Right renal cortex interstitium (tissue), 3 donors: ENCODE data around the gene ASAP3. TPM values are rescaled to one million over a fixed set of nuclear protein-coding genes. Genes with fewer than 3 reads are reported as not detected.

Experiments
- DNase-seq, 3 donors: peaks; one replicate each; pipeline ENCODE4 v3.0.0-alpha.2; 2013; ENCODE audit warnings: low read depth in 3 of 3, low spot score in 2 of 3
- polyA plus RNA-seq, 3 donors: library from polyadenylated mRNA; unstranded; fragments of 120-200 nt; gene quantifications; one replicate each; pipeline ENCODE4 v1.2.1, GENCODE V29; 2013; ENCODE audit not compliant: insufficient read length in 3 of 3

Gene ASAP3
- polyA plus RNA-seq, 3 donors = 29.8 to 36.2 (median 30.5) TPM

DNA sequence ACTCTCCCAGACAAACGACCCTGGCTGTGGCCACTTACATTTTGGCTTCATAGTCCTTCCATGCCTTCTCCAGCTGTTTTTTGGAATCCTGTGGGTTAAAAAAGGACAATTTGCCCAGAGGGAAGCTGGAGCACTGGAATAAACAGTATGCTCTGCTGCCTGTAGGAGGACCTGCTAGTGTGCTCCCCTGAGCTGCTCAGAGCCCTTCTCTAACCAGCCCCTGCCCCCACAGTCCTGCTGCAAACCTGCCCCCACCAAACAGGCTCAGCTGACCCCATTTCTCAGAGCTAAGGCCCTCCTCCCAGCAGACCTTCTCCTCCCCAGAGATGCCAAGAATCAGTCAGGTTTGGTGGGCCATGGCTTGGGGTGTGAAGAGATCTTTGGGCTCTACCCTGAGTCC, 32.5 kb downstream of the ASAP3 start:
- DNase-seq = no peak

DNA sequence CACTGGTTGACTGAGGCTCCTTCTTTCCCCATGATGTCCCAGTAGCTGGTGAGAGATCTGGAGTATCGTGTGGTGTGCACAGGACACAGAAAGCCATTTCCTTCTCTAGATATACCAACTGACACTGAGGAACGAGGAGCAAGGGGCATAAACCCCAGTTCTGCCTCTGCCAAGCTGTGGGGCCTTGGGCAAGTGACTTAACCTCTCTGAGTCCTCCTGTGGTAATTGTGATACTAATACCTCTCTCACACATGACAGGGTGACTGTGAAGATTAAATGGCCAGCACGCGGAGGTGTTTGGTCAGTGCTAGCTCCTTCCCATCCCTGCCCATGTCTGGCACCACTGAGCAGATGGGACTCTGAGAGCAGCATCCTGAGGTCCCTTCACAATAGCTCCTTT, 33.1 kb downstream of the ASAP3 start:
- no peak for DNase-seq

DNA sequence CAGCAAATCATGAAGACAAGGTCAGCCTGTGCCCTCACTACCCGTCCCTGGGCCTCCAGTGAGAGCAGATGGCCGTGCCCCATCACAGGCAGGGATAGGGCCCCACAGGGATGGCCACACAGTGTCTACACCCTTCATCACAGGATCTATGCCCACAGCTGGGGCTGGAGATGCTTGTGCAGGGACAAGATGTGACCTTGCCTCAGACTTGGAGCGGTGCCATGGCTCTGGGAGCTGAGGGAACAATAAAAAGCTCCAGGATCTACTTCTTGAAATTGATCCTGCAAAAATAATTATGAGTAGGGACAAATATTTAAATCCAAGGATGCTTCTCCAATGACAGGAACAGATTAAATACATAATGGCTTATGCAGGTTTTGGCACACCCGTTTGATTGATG, 34.0 kb downstream of the ASAP3 start:
- no peak for DNase-seq

DNA sequence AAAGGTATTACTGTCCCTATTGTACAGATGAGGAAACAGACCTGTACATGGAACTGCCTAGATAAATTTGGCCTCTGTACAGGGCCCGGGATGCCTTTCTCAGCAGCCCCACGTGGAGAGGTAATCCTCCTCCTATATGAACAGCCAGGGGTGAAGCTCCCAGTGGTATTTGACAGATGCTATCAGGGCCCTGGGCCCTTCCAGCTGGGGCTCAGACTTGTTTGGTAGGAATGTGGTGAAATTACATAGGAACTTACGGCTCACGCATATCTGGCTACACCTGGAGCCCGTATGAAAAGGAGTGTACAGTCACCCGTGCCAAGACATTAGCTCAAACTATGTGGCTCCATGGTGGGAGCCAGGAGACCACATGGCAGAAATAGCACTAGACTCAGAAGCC, 34.7 kb downstream of the ASAP3 start:
- DNase-seq = no peak

DNA sequence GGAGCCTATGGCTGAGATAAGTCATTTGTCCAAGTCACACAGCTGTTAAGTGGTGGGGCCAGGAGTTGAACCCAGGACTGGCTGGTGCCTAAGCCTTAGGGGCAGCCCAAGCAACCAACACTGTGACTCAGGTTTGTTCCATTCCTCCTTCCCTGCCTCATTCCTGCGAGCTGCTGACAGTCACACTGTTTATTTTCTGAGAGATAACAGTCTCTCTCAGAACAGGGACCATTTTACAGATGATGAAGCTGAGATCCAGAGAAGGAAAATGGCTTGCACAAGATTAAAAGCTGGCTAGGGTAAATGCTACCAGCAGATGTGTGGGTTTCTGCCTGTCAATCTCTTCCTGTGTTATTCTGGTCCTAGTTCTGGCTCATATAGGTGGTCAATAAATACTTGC, 35.1 kb downstream of the ASAP3 start:
- DNase-seq = no peak

DNA sequence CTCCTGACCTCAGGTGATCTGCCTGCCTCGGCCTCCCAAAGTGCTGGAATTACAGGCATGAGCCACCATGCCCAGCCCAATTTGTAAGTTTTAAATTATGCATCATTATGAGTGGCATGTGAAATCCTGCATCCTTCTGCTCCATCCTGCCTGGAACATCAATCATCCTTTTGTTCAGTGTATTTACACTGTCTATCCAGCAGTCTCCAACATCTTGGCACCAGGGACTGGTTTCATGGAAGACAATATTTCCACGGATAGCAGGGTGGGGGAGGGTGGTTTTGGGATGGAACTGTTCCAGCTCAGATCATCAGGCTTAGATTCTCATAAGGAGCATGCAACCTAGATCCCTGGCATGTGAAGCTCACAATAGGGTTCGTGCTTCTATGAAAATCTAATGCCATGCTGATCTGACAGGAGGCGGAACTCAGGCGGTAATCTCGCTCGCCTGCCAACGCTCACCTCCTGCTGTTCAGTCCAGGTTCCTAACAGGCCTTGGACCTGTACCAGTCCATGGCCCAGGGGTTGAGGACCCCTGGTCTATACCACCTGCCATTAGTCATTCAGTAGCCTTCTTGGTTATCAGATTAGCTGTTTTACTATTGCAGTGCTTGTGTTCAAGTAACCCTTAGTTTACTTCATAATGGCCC, 37.2 kb downstream of the ASAP3 start:
- DNase-seq = no peak

DNA sequence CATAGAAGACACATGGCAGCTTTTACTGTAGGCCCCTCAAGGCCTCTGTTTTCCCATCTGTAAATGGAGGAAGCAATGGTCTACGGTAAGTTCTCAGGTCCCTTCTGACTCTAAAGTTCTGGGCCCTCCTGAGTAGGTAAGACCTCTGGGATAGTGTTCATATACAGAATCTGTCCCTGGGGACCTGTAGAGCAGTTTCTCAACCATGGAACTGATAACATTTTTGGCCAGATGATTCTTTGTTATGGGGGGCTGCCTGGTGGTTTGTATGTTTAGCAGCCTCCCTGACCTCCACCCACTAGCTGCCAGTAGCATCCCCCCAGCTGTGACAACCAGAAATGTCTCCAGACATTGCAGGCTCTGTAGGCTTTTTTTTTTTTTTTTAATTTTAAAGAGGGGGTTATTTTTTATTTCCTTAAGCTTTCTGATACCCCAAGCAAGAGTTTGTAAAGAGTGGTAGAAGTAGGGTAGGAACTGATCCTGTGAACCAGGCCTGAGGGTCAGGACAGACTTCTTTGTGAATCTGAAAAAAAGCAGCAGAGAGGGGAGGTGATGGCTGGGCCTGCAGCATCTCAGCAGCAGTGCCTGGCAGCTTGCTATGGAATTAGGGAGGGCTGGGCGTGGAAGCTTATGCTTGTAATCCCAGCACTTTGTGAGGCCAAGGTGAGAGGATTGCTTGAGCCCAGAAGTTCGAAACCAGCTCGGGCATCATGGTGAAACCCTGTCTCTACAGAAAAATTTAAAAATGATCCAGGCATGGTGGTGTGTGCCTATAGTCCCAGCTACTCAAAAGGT, 39.2 kb downstream of the ASAP3 start:
- no peak for DNase-seq

DNA sequence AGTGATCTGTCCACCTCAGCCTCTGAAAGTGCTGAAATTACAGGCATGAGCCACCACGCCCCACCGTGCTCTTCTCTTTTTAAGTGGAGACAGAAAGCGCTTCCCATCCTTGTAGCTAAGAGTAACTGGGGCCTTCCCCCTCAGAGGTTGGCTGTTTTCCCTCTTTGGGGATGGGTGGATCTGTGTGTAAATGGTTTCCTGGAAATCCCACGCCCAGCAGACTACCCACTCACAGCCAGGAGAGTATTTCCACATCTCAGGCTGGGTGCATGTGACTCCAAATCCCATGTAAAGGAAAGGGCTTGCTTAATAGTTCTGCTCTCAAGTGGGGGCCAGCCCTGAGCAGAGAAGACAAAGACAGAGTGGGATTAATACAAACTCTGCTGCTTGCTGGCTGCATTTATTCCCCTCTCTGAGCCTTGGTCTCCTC, 39.9 kb downstream of the ASAP3 start:
- DNase-seq = no peak

DNA sequence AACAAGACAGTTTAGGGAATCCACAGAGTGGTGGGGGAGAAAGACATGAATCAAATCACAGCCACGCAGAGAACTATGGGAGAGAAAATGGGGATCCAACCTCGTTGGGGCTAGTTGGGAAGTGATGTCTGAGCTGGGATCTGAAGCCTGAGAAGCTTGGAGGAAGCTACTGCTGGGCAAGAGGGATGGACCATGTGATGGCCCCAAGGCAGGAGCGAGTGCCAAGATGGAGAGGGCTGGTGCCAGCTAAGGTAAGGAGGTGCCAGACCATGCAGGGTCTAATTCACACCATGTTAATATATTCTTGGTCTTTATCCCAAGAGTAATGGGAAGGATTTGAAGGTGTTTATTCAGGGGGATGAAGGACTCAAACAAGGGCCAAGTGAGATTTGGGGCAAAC, 41.2 kb downstream of the ASAP3 start:
- no peak for DNase-seq

DNA sequence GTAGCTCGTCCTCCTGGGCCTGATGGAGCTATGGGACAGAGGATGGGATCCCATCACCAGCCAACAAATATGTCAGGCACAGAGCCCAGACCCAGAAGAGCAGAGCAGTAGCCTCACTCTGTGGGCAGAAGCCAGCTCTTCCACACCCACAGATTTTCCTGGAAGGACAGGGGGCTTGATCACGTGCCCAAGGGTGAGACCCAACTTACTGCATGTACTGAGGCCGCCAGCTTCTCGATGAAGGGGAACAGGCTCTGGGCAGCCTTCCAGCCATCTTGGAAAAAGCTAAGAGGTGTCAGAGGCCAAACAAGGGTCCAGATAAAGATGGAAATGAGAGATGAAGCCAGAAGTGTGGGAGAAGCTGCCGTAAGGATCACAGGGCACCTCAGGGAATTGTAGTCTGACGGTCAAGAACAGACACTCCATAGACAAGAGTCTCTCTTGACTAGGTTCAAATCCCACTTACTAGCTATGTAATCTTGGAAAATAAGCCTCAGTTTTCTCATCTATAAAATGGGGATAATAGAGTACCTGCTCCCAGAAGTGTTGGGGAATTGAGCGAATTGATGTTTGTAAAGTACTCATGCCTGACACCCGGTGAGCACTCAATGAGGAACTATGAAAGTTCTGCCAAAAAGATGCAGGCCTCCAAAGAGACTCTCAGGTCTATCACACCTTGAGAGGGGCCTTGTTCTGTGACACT, 42.4 kb downstream of the ASAP3 start:
- DNase-seq = no peak

DNA sequence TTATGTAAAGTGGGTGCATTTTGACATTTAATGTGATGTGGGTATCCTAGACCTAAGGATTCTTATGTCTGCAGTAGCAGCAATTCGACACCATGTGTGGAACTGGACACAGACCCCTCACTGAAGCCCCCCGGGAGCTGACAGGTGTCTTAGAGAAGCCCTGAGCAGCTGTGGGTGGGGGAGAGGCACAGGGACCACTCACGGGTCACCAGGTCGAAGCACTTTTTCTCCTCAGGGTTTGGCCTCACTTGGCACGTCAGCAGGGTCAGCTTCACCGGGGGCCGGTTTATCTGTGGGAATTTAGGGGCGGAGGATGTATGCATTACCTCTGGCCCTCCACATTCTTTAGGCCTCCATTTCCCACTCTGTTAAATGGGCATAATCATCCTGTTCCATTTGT, 45.4 kb downstream of the ASAP3 start:
- no peak for DNase-seq

DNA sequence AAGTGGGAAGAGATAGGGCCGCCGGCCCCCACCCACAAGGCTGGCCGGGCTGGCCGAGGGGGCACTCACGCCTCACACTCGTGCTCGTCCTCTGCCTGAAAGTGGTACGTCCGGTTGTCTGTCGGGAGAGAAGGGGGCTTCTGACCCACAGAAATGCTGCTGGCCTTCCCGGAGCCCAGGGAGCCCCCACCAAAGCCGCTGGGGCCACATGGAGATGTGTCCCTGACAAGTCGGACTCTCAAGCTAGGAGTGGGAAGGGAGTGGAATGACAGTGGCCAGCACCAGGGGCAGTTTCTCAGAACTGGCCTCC, 46.7 kb downstream of the ASAP3 start:
- no peak for DNase-seq

DNA sequence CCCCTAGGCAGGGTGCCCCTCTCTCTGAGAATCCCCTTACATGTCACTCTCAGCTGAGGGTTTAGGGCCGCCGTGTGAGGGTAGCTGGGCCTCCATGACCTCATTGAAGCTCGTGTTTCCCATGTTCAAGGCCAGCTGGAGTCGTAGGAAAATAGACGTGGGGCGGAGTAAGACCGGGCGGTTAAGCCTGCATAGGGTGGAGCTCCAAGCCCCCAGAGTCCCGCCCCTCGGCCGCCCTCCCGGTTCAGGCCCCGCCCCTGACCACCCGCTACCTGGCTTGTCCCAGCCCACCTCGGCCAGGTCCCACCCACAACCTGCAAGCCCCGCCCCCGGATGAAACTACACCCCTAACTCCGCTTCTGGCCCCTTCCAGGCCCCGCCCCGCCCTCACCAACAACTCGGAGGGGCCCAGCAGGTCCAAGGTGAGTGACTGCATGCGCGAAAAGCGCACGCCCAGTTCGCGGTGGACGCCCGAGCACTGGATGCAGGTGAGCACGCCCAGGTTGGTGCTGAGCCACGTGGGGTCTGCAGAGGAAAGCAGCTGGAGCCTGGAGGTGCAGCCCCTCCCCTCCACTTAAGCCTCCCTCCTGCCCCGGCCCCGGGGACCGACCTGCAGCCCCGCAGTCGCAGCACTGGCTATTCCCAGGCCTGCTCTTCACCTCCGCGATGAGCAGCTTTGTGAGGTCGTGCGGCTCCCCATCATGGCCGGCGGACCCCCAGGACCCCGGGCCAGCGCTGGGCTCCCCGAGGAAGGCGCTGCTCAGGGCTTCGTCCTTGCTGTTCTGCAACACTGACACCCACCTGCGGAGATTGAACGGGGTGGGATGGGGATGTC, 47.2 kb downstream of the ASAP3 start:
- DNase-seq = no peak

DNA sequence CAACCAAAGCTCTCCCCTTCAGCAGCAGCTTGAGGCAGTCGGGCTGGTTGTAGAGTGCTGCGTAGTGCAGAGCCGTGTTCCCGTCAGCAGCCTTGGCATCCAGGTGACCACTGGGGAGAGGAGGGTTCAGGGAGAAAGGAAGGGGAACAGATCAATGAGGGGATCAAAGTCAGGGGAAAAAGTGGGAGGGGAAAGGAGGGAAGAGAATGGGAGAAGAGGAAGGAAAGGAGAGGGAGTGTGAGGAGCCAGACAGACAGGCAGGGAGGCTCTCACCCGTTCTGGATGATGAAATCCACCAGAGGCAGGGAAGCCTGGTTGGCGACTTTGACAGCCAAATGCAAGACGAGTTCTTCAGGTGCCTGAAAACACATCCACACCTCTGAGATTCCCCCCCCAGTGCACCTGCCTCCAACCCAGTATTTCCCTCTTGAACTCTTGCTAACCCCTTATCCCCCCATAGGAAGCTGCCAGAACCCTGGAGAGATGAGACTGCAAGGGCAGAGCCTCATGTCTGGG, 49.7 kb downstream of the ASAP3 start:
- DNase-seq = no peak

DNA sequence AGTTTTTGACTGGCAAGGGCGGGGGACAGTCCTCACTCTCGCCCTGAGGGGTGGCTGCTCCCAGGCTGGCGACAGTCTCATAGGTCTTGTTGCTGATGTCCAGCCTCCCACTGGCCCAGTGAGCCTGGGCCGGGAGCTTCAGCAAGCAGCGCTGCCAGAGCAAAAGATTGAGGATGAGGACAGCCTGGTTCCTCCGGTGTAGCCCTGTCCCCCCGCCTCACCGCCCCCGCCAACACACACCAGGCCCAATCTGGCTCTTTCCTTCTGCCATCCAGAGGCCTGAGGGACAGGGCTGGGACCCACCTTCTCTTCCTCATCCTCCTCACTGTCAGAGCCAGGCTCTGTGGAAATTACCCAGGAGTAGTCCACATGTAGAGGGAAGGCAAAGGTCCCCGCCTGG, 50.9 kb downstream of the ASAP3 start:
- DNase-seq = no peak

DNA sequence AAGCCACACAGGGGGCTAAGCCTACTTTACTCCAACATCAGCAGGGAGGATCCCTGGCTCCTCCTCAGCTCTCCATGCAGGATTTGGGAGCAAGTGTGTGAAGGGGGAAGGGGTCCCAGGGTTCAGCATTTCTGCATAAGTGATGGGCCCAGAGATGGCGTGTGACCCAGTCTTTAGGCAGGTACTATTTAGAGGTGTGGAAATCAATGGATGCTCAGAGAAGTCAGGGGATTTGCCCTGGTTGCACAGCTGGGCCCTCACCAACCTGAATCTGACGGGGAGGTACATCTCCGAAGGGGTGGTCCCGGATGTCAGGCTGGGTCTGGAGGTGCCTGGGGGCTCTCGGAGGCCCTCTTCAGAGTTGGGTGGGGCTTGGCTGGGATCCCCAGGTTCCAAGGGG, 52.5 kb downstream of the ASAP3 start:
- no peak for DNase-seq

DNA sequence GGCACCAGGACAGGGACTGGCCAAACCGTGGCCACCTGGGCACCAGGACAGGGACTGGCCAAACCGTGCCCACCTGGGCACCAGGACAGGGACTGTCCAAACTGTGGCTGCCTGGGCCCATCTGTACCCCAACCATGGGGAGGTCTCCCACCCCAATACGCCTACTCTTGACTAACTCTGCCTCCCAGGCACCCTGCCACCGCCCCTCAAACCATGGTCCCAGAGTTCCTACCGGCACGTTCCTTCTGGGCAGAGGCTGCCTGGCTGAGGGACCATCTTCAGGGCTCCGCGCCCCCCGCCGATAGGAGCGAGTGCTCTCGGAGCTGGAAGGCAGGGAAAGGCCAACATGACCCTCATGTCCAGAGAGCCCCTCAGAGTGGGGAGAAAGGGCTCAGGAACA, 53.2 kb downstream of the ASAP3 start:
- DNase-seq = no peak

DNA sequence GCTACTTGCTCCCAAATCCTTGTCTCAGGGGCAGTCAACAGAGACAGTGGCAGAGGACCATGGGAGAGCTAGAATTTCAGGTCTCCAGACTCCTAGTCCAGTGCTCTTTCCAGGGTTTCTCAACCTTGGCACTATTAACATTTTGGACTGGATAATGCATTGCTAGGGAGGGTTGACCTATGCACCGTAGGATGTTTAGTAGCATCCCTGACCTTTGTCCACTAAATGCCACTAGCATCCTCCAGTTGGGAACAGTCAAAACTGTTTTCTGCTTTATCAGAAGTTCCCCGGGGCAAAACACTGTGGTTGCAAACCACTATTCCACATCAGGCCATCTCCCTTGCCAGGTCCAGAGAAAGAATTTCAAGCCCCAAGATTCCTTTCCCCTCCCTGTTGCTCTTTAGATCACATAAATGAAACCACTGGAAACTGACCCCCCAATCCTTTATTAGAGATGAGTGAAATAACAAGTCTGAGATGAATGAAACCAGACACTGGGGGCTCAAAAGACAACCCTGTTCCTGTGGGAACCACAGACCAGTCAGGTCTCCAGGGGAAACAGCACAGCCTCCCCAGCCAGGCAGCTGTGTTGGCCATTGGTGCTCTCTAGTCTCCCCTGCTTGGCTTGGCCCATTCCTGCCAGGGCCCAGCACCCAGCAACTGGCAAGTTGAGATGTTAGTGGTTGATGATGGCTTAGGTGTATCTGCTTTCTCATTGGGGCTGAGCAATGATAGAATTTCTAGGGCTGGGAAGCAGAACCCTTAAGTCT, 55.7 kb downstream of the ASAP3 start:
- no peak for DNase-seq

DNA sequence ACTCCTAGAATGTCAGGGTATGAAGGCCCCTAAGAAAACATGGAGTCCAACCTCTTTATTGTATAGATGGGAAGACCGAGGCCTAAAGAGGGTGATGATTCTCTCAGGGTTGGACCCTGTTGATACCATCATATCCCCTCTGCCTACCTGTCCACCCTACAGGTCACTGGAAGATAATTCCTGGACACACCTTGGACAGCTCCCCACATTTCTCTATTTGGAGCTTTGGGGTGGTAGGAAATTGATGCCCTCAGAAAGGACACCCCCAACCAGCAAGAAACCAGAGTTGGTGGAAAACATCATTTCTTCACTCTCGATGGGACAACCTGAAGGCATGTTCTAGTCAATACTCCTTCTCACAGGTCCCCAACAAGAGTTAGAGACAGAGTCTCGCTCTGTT, 56.4 kb downstream of the ASAP3 start:
- DNase-seq = no peak

DNA sequence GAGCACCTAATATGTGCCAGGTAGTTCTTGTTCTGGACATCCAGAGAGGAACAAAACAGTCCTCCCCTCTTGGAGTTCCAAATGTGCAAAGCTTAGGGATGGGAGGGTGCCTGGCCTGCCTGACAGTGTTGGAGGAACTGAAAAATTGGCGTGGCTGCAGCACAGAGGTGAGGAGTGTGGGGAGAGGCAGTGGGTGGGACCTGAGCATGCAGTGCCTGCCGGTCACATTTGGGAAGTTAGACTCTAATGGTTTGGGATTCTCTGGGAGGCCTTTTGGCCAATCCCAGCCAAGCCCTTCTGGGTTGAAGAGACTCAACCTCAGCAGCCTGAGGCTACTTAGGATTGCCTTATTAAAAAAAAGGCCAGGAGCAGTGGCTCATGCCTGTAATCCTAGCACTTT, 57.2 kb downstream of the ASAP3 start:
- DNase-seq = no peak
